T1000 (cell line): ENCODE measurements around the gene LCK.

ENCODE experiments used
- DNase-seq: peaks from one replicate; lab custom pipeline; 2025; ENCODE audit warnings: mixed read lengths; lab: John Stamatoyannopoulos, UW

LCK gene

DNA sequence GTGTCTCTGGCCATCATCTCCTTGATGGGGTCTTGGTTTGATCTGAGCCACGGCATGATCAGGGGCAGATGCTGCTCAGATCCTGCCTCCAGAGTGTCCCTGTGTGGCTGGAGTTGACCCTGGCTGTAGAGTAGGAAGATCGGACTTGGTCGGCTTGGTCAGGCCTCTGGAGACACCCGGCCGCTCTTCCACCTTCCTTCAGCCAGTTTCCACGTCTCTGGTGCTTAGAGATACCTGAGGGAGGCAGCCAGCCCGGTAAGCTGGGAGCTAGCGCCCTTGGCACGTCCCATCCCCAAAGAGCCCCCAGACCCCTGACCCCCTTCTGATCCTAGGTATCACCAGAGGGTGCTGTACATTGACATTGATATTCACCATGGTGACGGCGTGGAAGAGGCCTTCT, 76.1 kb downstream of the LCK start:
- no peak for DNase-seq

DNA sequence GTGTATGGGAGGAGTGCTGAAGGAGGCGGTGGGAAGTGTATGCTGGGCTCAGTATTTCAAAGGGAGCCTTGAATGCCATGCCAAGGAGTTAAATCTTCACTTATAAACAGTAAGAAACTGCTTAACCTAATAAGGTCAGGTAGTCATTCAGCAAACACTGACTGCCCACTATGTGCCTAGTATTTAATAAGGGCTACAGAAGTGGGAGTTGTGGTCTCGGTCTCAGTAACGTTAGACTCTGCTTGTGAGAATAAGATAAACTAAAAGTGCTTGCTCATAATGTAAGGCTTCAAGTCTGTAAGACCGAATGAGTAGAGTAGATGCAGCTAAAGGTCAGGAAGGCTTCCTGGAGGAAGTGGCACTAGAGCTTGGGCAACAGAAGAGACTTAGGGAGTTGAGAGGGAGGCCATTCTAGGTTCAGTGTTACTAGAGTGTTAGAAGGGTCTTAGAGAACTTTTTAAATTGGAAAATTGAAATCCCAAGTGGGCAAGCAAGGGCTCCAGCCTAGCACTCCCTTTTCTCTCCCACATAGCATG, 78.9 kb downstream of the LCK start:
- DNase-seq, result no peak

DNA sequence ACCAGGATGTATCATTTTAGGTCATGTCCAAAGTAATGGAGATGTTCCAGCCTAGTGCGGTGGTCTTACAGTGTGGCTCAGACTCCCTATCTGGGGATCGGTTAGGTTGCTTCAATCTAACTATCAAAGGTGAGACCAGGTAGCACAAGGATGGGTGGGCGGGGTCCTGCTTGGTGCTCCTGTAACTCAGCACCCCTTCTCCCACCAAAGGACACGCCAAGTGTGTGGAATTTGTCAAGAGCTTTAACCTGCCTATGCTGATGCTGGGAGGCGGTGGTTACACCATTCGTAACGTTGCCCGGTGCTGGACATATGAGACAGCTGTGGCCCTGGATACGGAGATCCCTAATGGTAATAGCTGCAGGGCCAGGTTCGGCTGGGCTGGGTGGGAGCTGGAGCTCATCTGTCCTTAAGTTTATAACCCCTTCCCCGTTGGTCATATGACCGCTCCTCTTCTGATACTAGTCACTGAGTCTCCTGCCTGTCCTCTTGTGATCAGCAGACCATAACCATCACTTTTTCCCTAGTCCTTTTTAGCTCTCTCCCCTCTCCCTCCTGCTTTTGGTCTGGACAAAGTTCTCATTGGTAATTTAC, 79.6 kb downstream of the LCK start:
- no peak for DNase-seq

DNA sequence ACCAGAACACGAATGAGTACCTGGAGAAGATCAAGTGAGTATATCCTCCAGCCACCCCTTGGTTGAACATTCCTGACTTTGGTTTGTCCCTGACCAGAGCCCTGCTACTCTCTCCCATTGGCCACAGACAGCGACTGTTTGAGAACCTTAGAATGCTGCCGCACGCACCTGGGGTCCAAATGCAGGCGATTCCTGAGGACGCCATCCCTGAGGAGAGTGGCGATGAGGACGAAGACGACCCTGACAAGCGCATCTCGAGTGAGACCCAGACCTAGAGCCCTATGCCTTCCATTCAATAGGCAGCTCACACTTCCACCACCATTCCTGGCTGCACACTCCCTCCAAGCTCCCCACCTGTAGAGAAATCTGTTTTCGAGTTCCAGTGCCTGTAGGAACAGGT, 80.5 kb downstream of the LCK start:
- DNase-seq, result no peak

DNA sequence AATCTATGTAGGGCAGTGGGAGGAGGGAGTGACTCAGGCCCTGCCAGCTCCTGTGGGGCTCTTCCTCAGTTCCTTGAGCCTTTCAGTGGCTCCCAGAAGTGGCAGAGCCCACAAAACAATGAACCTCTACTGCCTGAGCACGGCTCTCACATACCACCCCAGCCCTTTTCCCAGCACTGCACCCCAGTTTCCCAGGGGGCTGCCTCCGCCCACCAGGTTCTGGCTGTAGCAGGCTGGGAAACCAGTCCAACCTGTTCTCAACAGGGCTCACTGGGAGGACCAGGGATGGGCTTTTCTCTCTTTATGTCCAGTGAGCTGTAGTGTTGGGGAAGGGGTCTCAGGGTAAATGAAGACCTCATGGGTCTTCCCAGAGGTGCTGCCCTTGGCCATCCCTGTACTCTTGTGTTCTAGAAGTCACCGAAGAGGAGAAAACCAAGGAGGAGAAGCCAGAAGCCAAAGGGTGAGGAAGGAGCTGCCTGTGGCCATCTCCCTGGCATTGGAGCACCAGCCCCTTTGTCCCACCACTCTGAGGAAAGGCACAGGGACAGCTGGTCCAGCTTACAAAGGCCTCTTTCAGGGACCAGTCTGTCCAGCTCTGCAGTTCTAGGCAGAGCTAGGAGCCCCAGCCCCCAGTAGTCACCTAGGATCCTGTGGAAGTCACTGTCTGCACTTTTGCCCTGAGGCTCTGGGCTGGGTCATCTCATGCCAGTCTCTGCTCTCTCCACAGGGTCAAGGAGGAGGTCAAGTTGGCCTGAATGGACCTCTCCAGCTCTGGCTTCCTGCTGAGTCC, 81.4 kb downstream of the LCK start:
- no peak for DNase-seq

DNA sequence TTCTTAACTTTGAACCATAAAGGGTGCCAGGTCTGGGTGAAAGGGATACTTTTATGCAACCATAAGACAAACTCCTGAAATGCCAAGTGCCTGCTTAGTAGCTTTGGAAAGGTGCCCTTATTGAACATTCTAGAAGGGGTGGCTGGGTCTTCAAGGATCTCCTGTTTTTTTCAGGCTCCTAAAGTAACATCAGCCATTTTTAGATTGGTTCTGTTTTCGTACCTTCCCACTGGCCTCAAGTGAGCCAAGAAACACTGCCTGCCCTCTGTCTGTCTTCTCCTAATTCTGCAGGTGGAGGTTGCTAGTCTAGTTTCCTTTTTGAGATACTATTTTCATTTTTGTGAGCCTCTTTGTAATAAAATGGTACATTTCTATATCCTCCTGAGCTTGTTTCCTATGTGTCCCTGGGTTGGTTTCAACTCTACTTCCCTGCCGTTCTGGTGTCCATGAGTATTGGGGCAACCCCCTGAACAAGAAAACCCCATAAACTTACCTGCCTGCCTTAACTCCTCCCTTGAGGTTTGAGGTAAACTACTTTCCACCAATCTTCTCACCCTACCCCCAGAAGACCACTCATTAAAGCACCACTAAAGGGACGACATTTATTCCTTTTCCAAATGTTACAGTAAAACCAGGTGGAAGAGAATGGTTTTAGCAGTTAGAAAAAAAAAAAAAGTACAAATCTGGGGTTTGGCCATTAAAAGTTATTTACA, 82.3 kb downstream of the LCK start:
- DNase-seq, result no peak

DNA sequence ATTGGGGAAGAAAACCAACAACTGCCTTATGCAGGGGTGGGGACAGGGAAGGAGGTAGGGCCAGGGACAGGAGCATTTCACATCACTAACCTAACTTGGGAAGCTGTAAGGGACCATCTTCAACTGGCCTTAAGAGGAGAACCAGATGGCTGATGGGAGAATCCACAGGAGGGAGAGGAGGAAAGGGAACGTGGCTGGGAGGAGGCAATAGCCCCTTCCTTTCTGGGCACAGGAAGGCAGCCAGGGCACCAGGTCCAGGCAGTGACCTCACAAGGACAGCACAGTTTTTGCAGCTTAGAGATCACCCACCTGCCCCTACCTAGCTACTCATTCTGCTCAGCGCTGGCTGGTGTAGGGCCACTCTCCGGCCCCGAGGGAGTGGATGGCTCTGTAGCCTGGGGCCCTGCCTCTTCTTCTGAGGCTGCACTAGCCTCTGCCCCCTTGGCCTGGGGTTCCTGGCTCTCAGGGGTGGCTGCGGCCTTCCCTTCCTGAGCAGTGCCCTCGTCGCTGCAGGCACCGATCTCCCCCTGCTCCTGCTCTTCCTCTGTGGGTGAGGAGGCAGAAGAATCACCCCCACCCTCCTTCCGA, 83.3 kb downstream of the LCK start:
- DNase-seq, result no peak

DNA sequence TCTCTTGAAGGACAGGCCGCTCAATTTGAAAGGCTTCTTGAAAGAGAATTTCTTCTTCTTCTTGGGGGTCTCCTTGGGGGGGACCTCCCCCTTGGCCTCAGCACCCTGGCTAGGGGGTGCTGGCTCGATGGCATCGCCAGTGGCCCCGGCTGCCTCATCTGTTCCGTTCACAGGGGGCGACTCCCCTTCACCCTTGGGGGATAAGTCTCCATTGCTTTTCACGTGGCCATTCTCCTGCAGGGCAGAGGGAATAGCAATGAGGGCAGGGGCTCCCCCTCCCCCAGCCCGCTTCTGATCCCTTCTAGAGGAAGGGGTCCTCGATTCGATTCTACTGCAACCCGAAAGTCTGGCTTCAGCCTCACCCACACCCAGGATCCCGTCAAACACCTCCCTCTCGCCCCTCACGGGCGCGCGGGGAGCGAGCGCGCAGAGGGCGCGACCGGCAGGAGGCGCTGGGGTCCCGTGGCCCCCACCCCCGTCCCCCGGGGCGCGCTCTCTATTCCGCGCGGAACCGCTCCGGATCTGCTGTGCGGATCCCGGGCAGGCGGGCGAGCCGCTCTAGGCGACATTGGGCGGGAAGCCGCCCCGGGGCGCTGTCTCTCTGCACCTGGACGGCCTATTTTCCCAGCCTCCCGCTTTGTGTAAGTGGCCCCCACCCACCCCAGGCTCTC, 83.9 kb downstream of the LCK start:
- no peak for DNase-seq

DNA sequence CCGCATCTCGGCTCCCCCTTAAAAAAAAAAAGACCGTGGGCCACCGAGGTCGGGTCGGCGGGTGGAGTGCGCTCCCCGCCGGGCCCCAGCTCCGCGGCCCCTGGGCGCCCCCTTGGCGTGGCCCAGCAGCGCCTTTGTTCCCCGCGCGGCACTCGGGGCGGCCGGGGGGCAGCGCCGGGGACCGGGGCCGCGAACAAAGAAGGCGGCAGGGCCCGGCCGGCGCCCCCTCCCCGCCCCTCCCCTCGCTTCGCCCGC, 84.4 kb downstream of the LCK start:
- no peak for DNase-seq
